NCI-H2081 (cell line): Measurements from ENCODE around the gene KCND3.

Experiments used
- DNase-seq, 2 experiments: peaks; one replicate each; lab custom pipeline; 2025; lab: John Stamatoyannopoulos, UW

KCND3 gene

GRCh38 chr1:111988743-111989453 lies 570 bp downstream of the KCND3 start:
- no peak for DNase-seq

GRCh38 chr1:111988377-111988742 lies 1.1 kb downstream of the KCND3 start:
- DNase-seq: no peak

- no peak for DNase-seq
Observed at GRCh38 chr1:111987502-111987901, 2.0 kb downstream of the KCND3 start.

- DNase-seq: no peak
Observed at GRCh38 chr1:111983500-111983899, 6.0 kb downstream of the KCND3 start.

- DNase-seq: no peak
Observed at GRCh38 chr1:111982428-111982827, 7.0 kb downstream of the KCND3 start.

DNA sequence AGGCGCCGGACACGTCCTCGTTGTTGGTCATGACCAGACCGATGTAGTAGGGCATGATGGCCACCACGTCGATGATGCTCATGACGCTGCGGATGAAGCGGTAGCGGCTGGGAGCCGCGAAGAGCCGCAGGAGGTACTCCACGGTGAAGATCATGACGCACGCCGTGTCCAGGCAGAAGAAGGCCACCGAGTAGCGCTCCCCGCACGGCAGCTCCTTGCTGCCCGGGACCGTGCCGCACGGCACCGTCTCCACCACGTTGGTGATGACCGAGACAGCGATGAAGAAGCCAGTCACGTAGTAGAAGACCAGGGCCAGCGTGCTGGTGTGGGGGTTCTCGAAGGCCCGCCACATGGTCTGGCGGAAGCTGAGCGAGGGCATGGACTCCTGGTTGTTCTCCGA lies 7.6 kb downstream of the KCND3 start:
- DNase-seq: no peak

DNA sequence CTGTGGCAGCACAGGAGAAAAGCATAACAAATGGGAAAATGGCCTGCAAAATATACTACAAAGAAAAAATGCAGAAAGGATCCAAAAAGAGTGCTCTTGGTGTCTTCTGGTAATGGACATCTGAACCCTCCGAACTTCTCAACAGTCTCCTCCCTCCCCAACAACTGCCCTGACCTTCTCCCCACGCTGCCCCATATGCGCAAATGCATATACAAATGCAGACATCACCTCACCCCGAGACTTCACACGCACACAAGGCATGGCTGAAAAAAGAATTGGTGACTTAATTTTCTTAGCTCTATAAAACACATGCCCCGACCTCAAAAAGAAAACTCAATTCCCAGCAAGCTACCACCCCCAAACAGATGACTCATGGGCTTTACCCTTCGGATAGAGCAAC lies 8.4 kb downstream of the KCND3 start:
- DNase-seq: no peak

DNA sequence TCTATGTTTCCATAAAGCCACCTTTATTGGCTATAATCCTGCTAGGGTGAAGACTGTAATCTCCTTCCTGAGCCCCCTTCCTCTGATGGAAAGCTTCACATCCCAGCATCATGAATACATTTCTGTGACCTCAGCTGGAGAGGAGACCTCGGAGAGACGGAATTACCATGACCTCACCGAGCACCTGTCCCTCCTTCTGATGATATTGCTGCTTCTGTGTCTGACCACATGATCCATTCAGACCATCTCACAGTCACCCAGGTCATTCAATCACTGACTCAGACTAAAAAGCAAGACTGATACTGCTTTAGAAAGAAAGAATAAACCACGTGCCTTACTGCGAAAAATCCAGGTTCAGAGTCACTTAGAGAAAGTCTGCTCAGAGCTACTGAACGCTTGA lies 8.8 kb downstream of the KCND3 start:
- no peak for DNase-seq

DNA sequence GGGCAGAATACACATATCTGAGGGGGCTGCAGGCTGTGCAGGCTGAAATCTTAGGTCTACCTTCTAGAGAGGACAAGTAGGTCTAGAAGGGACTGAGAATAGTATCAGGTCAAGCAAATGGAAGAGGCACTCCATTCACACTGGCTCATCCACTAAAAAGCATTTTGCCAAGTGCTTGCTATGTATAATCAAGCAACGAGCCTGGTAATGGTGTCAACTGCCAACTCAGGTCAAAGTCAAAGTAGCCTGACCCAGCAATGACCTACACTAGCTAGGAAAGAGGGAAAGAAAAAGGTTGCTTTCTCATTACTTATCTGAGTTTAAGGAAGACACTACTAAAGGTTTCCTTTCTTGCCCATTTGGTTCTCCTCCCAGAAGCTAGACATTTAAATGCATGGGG lies 10.8 kb downstream of the KCND3 start:
- no peak for DNase-seq

DNA sequence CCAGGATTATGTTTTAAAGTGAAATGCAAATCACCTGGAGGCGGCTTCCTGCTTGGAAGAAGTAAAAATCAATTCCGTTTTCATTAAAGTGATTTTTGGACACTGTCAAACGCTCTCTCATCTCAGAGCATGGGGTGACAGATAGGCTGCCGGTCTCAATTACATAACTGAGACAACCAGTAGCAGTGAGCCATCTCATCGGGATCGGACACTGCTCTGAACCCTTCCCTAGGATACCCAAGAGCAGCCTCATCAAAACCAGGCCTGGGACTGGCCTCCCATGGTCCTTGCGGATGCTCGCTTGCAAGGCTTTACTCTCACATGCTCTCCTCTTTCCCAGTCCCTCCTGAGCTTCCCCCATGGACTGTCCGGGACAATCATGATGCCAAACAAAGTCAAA lies 12.1 kb downstream of the KCND3 start:
- no peak for DNase-seq

DNA sequence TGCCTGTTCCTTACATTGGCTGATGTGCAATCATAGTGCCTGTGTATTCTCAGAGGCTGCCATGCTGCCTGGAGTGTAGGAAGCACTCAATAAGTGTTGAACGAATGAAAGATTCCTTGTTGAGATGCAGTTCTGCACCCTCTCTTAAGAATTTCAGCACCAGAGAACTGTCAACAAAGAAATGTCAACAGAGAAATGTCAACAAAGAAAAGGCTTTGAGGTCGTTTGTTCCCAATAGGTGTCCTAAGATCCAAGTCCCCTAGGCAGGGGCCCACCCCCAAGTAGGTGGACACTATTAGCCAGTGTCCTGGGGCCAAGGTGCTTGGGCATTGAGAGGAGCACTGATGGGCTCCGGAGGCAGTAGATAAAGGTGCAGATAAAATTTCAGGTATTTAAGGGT lies 12.6 kb downstream of the KCND3 start:
- DNase-seq: no peak

- no peak for DNase-seq
Observed at GRCh38 chr1:111976332-111976731, 13.1 kb downstream of the KCND3 start.

- no peak for DNase-seq
Observed at GRCh38 chr1:111973150-111973790, 16.2 kb downstream of the KCND3 start.

DNA sequence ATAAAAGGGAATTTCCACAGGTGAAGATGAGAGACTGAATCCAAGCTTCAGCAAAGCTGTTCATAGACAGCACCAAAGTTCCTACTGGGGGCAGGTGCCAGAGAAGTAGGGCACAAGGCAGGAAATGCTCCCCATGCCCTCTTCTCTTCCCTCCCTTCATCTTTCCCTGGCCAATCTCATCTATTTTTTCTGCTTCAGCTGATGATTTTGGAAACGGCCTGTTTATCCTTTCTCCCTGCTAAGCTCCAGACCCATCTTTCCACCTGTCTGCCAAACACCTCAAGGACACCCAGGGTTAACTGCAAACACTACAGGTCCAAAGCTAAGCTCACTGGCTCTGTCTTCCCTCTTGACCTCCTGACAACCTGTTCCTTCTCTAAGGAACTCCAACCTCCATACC lies 18.1 kb downstream of the KCND3 start:
- no peak for DNase-seq

DNA sequence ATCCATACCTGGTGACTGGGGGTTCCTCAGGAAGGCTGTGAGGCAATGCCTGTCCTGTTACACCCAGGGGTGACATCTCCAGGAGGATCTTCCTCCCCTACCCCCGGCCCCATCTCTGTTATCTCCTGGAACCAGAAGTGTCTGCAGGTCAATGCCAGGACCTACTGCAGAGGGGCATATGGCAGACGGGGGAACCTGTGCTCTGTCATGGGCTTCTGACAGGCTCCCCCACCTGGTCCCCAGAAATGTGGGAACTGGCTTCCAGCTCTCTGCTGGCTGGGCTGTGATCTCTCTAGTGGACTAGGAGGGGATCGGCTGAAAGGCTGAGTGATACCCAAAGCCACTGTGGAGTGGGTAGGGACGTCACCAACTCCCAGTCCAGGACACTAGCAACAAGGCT lies 21.0 kb downstream of the KCND3 start:
- no peak for DNase-seq

- DNase-seq: no peak
Observed at GRCh38 chr1:111967886-111968285, 21.6 kb downstream of the KCND3 start.

DNA sequence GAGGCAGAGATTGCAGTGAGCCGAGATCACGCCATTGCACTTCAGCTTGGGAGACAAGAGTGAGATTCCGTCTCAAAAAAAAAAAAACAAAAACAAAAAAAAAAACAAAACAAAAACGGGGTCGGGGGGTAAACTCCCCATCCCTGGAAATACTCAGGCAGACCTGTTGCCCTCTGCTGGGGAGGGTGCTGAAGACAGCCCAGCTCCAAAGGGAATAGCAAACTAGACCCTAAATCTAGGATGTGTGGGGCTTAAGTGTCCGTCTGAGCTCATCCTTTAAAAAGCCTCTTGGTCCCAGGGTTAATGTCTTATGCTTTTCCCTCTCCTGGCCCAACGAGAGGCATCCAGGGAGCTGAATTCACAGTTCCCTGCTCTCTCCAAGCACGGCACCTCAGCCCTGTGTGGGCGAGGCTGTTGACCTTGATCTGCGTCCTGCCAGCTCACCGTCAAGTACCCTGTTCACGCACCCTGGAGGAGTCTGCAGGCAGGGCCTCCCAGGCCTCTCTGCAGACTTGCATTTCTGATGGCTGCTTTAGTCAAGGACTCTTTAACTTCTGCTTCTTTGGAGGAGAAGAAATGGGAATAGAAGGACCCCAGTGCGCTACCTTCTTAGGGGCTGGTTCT lies 22.3 kb downstream of the KCND3 start:
- DNase-seq: no peak

- DNase-seq: no peak
Observed at GRCh38 chr1:111965781-111966443, 23.6 kb downstream of the KCND3 start.

GRCh38 chr1:111963985-111964738 lies 25.3 kb downstream of the KCND3 start:
- no peak for DNase-seq

DNA sequence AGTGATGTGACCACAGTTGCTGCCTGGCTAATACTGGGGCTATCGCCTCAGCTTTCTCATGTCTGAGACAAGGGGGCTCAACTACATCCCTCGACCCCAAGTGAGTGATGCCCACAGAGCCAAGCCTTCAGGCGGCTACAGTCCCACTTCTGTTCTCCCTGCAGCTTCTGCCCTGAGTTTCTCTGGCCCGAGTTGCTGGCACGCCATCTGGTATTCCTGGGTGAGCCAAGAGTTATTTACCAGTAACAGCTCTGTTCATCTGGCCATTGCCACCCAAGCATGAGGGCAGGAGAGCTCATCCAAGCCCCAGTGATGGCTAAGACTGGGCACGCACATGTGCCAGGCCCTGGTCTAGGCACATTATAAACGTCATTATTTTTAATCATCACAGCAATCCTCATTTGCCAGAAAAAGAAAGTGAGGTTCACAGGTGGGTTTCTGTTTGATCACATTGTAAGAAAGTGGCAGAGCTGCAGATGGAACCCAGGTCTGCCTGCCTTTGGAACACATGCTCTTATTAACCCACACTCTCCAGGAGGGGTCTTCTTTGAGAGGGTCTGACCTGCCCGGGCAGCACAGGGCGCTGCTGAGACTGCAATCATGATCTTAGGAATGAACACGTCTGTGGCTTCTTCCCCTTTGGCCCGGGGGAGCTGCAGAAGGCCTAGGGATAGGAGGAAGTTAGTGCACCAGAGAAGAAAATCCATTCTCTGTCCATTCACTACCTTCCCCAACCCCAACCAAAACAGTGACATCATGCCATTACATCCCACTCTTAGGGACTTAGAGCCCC lies 27.5 kb downstream of the KCND3 start:
- DNase-seq: no peak

DNA sequence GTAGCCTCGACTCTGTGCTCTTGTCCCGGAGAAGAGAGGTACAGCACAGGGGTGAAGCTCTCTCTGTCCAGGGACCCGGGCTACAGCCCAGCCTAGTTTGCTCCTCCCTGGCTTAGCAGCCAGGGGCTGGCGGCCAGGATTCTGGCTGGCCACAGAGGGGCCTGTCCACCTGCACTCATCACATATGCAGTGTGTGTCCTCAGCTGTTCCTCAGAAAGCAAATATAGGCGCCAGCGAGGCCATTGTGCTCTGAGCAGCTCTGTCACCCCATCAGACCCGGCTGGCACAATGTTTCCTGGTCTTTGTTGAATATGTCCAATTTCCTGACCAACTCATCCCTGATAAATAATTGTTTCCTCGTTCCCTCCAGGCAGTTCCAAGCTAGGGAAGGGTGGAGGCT lies 28.5 kb downstream of the KCND3 start:
- peak in 1 of 2 experiments; percentile 30 for DNase-seq
